H9 (cell line): ENCODE data around the gene DDI2. TPM values are rescaled to one million over a fixed set of nuclear protein-coding genes. Genes with fewer than 3 reads are reported as not detected.

ENCODE experiments used
- DNase-seq: peaks from one replicate; pipeline ENCODE4 v3.0.0-alpha.2; 2017
- H2AFZ ChIP-seq: one replicate; pipeline ENCODE4 v1.6.1; 2013; ENCODE audit warnings: mild to moderate bottlenecking, low read length, control low read depth, moderate library complexity
- H2AK5ac ChIP-seq: 2 replicates; pipeline ENCODE4 v1.6.1; 2013; ENCODE audit warnings: low read length, control low read depth, mixed read lengths; ENCODE audit not compliant: insufficient read length
- H2BK120ac ChIP-seq: one replicate; pipeline ENCODE4 v1.6.1; 2013; ENCODE audit warnings: low read depth, mild to moderate bottlenecking, low read length, control low read depth, inconsistent platforms; ENCODE audit not compliant: poor library complexity, severe bottlenecking
- H2BK12ac ChIP-seq: 2 replicates; pipeline ENCODE4 v1.6.1; 2013; ENCODE audit warnings: low read length, control low read depth, mixed read lengths, low read depth; ENCODE audit not compliant: insufficient read length
- H2BK15ac ChIP-seq: 2 replicates; pipeline ENCODE4 v1.6.1; 2013; ENCODE audit warnings: low read depth, low read length, control low read depth
- H2BK20ac ChIP-seq: one replicate; pipeline ENCODE4 v1.6.1; 2013; ENCODE audit warnings: low read depth, mild to moderate bottlenecking, low read length, control low read depth, inconsistent platforms; ENCODE audit not compliant: poor library complexity, severe bottlenecking
- H2BK5ac ChIP-seq: 2 replicates; pipeline ENCODE4 v1.6.1; 2013; ENCODE audit warnings: low read length, control low read depth, mixed read lengths; ENCODE audit not compliant: insufficient read length
- H3K14ac ChIP-seq: 2 replicates; pipeline ENCODE4 v1.6.1; 2013; ENCODE audit warnings: low read length, control low read depth; ENCODE audit not compliant: insufficient read depth
- H3K18ac ChIP-seq: 2 replicates; pipeline ENCODE4 v1.6.1; 2013; ENCODE audit warnings: low read depth, mild to moderate bottlenecking, mixed read lengths, low read length, control low read depth; ENCODE audit not compliant: insufficient read length
- H3K23ac ChIP-seq: 2 replicates; pipeline ENCODE4 v1.6.1; 2013; ENCODE audit warnings: low read length, control low read depth, mixed read lengths, low read depth; ENCODE audit not compliant: insufficient read length
- H3K23me2 ChIP-seq: 2 replicates; pipeline ENCODE4 v1.6.1; 2013; ENCODE audit warnings: low read depth, mild to moderate bottlenecking, mixed read lengths, low read length, control low read depth; ENCODE audit not compliant: insufficient read length, poor library complexity, severe bottlenecking
- H3K27ac ChIP-seq: 2 replicates; pipeline ENCODE4 v1.5.1; 2013; ENCODE audit warnings: low read length, control low read depth, mixed read lengths, low read depth; ENCODE audit not compliant: insufficient read length
- H3K27me3 ChIP-seq: 2 replicates; pipeline ENCODE4 v1.6.1; 2013; ENCODE audit warnings: low read length, control low read depth, inconsistent platforms; ENCODE audit not compliant: insufficient read depth
- H3K4ac ChIP-seq: 2 replicates; pipeline ENCODE4 v1.6.1; 2013; ENCODE audit warnings: low read depth, mild to moderate bottlenecking, control low read depth, inconsistent platforms, low read length, moderate library complexity
- H3K4me1 ChIP-seq: 2 replicates; pipeline ENCODE4 v1.6.1; 2013; ENCODE audit warnings: low read length, control low read depth, inconsistent platforms; ENCODE audit not compliant: insufficient read depth
- H3K4me2 ChIP-seq: 2 replicates; pipeline ENCODE4 v1.6.1; 2013; ENCODE audit warnings: low read length, control low read depth, mixed read lengths; ENCODE audit not compliant: insufficient read length, insufficient read depth
- H3K56ac ChIP-seq: 2 replicates; pipeline ENCODE4 v1.6.1; 2013; ENCODE audit warnings: low read depth, mild to moderate bottlenecking, mixed read lengths, low read length, control low read depth; ENCODE audit not compliant: insufficient read length
- H3K79me1 ChIP-seq: 2 replicates; pipeline ENCODE4 v1.6.1; 2013; ENCODE audit warnings: low read depth, mild to moderate bottlenecking, moderate library complexity, low read length, control low read depth, inconsistent platforms; ENCODE audit not compliant: insufficient read depth, poor library complexity, severe bottlenecking
- H3K79me2 ChIP-seq: 2 replicates; pipeline ENCODE4 v1.6.1; 2013; ENCODE audit warnings: low read length, control low read depth, inconsistent platforms; ENCODE audit not compliant: insufficient read depth
- H3K9ac ChIP-seq: 2 replicates; pipeline ENCODE4 v1.6.1; 2013; ENCODE audit warnings: low read length, control low read depth, mixed read lengths; ENCODE audit not compliant: insufficient read length; ENCODE audit errors: extremely low read depth
- H3K9me3 ChIP-seq: one replicate; pipeline ENCODE4 v1.6.1; 2013; ENCODE audit warnings: low read depth, low read length, inconsistent platforms; ENCODE audit not compliant: control insufficient read depth
- H3T11ph ChIP-seq: one replicate; pipeline ENCODE4 v1.6.1; 2013; ENCODE audit warnings: mild to moderate bottlenecking, low read length, control low read depth, inconsistent platforms
- H4K20me1 ChIP-seq: one replicate; pipeline ENCODE4 v1.6.1; 2013; ENCODE audit not compliant: control insufficient read depth, insufficient read length, insufficient read depth
- H4K5ac ChIP-seq: 2 replicates; pipeline ENCODE4 v1.6.1; 2013; ENCODE audit warnings: low read depth, mild to moderate bottlenecking, mixed read lengths, low read length, control low read depth; ENCODE audit not compliant: insufficient read length
- H4K8ac ChIP-seq: replicated peaks from 2 replicates; pipeline ENCODE4 v1.6.1; 2013; ENCODE audit warnings: low read length, control low read depth, mixed read lengths, low read depth; ENCODE audit not compliant: insufficient read length
- H4K91ac ChIP-seq: 2 replicates; pipeline ENCODE4 v1.6.1; 2013; ENCODE audit warnings: low read depth, mild to moderate bottlenecking, moderate library complexity, mixed read lengths, low read length, control low read depth; ENCODE audit not compliant: insufficient read length
- H3K27ac Mint-ChIP-seq, 3 experiments: 2 replicates in 2 of 3; 3 replicates in 1 of 3; pipeline ENCODE4 v1.8.0; 2020 to 2021; ENCODE audit warnings: mixed read lengths in 3 of 3, mild to moderate bottlenecking in 1 of 3, moderate library complexity in 1 of 3
- H3K27me3 Mint-ChIP-seq: 2 replicates; pipeline ENCODE4 v1.8.0; 2021; ENCODE audit warnings: low read depth, mild to moderate bottlenecking, moderate library complexity, mixed read lengths
- H3K36me3 Mint-ChIP-seq, 3 experiments: 2 replicates in 2 of 3; 3 replicates in 1 of 3; pipeline ENCODE4 v1.8.0; 2020 to 2021; ENCODE audit warnings: low read depth in 3 of 3, mixed read lengths in 3 of 3; ENCODE audit not compliant: insufficient read depth in 1 of 3
- H3K4me1 Mint-ChIP-seq, 2 experiments: 2 replicates each; pipeline ENCODE4 v1.8.0; 2020; ENCODE audit warnings: mixed read lengths in 2 of 2
- H3K4me3 Mint-ChIP-seq, 2 experiments: 2 replicates in 1 of 2; 3 replicates in 1 of 2; pipeline ENCODE4 v1.8.0; 2020 to 2021; ENCODE audit warnings: mild to moderate bottlenecking in 2 of 2, mixed read lengths in 2 of 2, moderate library complexity in 1 of 2
- H3K9me3 Mint-ChIP-seq, 2 experiments: 2 replicates in 1 of 2; 3 replicates in 1 of 2; pipeline ENCODE4 v1.8.0; 2020; ENCODE audit warnings: mild to moderate bottlenecking in 2 of 2, mixed read lengths in 2 of 2, moderate library complexity in 1 of 2
- CTCF ChIP-seq: fragments of 200-600 bp; sonication (generic); conservative IDR thresholded peaks from 3 replicates; pipeline ENCODE4 v1.8.0; 2021; ENCODE audit warnings: antibody characterized with exemption, mild to moderate bottlenecking
- WGBS: extraction: QIAGEN DNeasy Blood & Tissue Kit; methylation state at CpG from one replicate; pipeline ENCODE4 v1.1.7; 2013; ENCODE audit warnings: missing lambda C conversion rate, low lambda C conversion rate, mixed read lengths; ENCODE audit not compliant: insufficient read length; ENCODE audit errors: extremely low coverage; 5-methylcytosine and 5-hydroxymethylcytosine counted together
- total RNA-seq: library from RNA; stranded (reverse); gene quantifications from 2 replicates; pipeline ENCODE4 v1.2.1, GENCODE V29; 2021

The DDI2 gene
- total RNA-seq, 1 experiment from 2014 or later = 45.0 TPM

GRCh38 chr1:15690317-15690716 is 73.1 kb downstream of the DDI2 start:
- H3T11ph ChIP-seq = no peak overlapping the region
- no peaks in the 10 kb centered on the region for H3K23me2 ChIP-seq
- H3K27ac ChIP-seq = no peak overlapping the region
- no peak overlapping the region for H2BK15ac ChIP-seq
- no peak overlapping the region for H2BK20ac ChIP-seq
- H3K79me2 ChIP-seq = peaks cover 4% of the 10 kb centered on the region; the same call in 1 of the 2 replicates
- Mint-ChIP-seq H3K9me3 (no peaks in the 10 kb centered on the region), H3K4me1 (peaks cover 7% of the 10 kb centered on the region in 2 experiments), H3K27ac (no peak overlapping the region), H3K27me3 (no peaks in the 10 kb centered on the region), H3K4me3 (no peak overlapping the region), H3K36me3 (peaks cover 0 to 7% (median 6%) of the 10 kb centered on the region in 3 experiments; a peak in 5 of 7 replicates)
- H3K9me3 ChIP-seq = no peaks in the 10 kb centered on the region
- H3K18ac ChIP-seq = no peak overlapping the region
- H4K5ac ChIP-seq = no peak overlapping the region
- H4K20me1 ChIP-seq = no peaks in the 10 kb centered on the region
- no peak overlapping the region for H4K91ac ChIP-seq
- H2BK5ac ChIP-seq = no peak overlapping the region
- no peak for DNase-seq
- no peak overlapping the region for H4K8ac ChIP-seq
- peaks cover 7% of the 10 kb centered on the region for H3K79me1 ChIP-seq
- H2AK5ac ChIP-seq = no peak overlapping the region
- no CpG with 5 or more reads among the region's 6 CpGs for WGBS
- H3K4ac ChIP-seq = no peak overlapping the region
- H3K4me1 ChIP-seq = no peaks in the 10 kb centered on the region
- H3K4me2 ChIP-seq = no peak overlapping the region
- H3K14ac ChIP-seq = no peak overlapping the region
- H3K56ac ChIP-seq = no peak overlapping the region
- no peak overlapping the region for H3K23ac ChIP-seq
- H3K27me3 ChIP-seq = no peaks in the 10 kb centered on the region
- TF ChIP-seq CTCF = no peak
- H3K9ac ChIP-seq = no peak overlapping the region
- no peak overlapping the region for H2AFZ ChIP-seq
- no peak overlapping the region for H2BK120ac ChIP-seq
- no peak overlapping the region for H2BK12ac ChIP-seq
